ENCODE measurements around the gene PRR14L. TPM values are rescaled to one million over a fixed set of nuclear protein-coding genes. Genes with fewer than 3 reads are reported as not detected.
"Not testable (repeated sequence)": the region's sequence is repeated elsewhere in the genome, so short reads cannot be mapped to it uniquely, and the experiment has no call there.

Gene PRR14L
- 10 to 100 TPM in 11 of 12 donors, not detected in 1; 12.8 to 26.5 (median 17.9) TPM for polyA plus RNA-seq (ENCODE audit: insufficient read length in 12 of 12)
- long read RNA-seq, donor 1, partial matches to known transcripts = 16 of 17 reads
- long read RNA-seq, donor 1, other reads (novel, unspliced or antisense) = 0 of 17 reads
- long read RNA-seq, donor 2 = 0 reads
- long read RNA-seq, donor 3 = 0 reads
- long read RNA-seq, donor 4, partial matches to known transcripts = 5 of 5 reads
- long read RNA-seq, donor 4, other reads (novel, unspliced or antisense) = 0 of 5 reads
- long read RNA-seq, donor 5, partial matches to known transcripts = 0 of 2 reads
- long read RNA-seq, donor 5, other reads (novel, unspliced or antisense) = 0 of 2 reads
- long read RNA-seq, donor 6 = 0 reads
- long read RNA-seq, donor 7 = 0 reads
- long read RNA-seq, donor 8, partial matches to known transcripts = 7 of 7 reads
- long read RNA-seq, donor 8, other reads (novel, unspliced or antisense) = 0 of 7 reads
- long read RNA-seq, donor 9 = 0 reads
- long read RNA-seq, donor 10 = 0 reads
- long read RNA-seq, donor 11, partial matches to known transcripts = 7 of 7 reads
- long read RNA-seq, donor 11, other reads (novel, unspliced or antisense) = 0 of 7 reads

DNA sequence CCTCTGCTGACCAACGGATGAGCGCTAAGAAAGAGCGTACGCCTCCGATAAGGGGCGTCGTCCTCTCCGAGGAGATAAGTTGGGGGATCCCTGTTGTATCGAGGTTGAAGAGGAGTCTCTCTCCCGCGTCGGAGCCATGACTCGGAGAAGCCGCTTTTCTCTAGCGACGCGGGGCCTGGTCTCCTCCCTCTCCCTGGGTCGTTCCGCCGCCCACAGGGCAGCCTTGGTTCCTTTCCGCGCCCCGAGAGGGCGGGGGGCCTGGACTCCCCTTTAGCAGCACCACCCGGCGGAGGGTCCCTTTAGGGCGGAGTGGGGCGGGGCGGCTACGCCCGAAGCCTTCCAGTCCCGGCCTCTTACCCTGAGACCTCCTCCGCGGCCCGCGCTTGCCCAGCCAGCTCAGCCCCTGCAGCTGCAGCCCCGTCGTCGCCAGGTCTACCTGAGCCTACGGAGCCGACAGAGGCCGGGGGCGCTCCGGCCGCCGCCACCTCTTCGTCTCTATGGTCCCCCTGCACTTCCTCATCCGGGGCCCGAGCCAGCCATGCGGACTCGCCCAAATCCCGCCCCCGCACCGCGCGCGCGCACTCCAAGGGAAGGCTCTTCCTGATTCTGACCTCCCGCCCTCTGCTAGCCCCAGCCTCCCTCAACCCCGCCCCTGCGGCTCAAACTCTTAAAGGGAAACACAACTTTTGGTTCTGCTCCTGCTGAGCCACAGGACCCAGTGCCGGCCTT is at the start of gene PRR14L:
TSS of gene PRR14L (minus strand) at position 497 of the 729 bp plus-strand sequence. CDS start 11,272 bp downstream, outside the sequence.
- peak; percentile 97 for DNase-seq

DNA sequence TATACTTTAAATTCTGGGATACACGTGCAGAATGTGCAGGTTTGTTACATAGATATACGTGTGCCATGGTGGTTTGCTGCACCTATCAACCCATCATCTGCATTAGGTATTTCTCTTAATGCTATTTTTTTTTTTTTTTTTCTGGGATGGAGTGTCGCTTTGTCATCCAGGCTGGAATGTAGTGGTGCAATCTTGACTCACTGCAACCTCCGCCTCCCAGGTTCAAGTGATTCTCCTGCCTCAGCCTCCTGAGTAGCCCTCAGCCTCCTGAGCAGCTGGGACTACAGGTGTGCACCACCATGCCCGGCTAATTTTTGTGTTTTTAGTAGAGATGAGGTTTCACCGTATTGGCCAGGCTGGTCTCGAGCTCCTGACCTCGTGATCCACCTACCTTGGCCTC is 49.4 kb upstream of the PRR14L start:
- DNase-seq = not testable (repeated sequence)

DNA sequence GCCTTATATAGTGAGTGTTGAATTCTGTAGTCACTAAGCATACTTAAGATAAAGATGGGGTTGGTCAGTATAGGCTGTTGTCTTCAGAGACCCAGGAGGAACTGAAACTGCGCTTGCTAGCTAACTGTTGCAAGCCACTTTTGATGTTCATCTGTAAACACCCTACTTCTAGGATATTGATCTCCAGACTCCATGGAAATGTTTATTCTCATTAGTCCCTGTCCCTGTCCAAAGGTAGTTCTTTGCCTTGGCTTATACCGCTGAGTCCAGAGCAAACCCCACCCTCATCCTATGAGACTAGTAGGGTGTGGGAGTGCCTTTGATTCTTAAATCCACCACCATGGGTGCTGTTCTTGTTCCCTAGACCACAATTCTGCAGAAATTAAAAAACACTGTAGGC is 40.3 kb upstream of the PRR14L start:
- DNase-seq = peak; percentile 1

DNA sequence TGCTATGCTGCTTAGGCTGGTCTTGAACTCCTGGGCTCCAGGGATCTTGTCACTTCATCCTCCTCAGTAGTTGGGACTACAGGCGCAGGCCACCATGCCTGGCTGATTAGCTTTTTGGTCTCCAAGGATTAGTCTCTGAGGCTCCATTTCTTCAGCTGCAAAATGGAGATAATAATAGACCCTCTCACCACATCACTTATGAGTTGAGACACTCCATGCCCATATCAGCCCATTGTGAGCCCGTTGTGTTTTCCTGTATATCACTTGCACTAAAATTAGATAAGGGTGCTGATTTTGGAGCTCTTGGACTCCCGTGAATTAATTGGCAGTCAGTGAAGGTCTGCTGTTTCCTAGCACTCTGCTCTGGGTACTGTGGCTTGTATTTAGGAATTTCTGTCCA is 39.9 kb upstream of the PRR14L start:
- no peak for DNase-seq

DNA sequence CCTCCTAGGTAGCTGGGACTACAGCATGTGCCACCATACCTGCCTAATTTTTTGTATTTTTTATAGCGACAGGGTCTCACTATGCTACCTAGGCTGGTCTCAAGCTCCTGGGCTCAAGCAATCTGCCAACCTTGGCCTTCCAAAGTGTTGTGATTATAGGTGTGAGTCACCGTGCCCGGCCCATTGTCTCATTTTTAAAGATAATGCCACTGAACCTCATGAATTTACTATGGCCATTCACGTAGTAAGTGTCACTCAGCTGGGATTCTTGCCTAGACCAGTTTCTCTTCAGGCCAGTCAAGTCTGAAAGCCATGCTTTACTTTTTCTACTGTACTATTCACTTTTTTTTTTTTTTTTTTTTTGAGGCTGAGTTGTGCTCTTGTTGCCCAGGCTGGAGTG is 26.3 kb upstream of the PRR14L start:
- no peak for DNase-seq

DNA sequence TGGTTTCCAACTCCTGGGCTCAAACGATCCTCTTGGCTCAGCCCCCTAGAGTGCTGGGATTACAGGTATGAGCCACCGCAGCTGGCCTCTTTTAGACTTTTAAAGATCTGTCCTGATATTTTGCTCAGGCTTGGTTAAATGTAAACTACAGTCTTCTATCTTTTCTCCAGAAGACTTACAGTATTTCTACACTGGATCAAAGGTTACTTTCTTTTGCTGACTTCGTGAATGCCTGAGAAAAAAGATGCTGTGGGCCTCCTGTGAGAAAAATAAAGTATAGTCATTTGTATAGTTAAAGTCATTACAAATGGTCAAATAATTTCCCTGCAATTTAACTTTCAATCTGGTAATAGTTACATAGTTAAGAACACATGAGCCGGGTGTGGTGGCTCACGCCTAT is 23.5 kb upstream of the PRR14L start:
- DNase-seq = no peak

DNA sequence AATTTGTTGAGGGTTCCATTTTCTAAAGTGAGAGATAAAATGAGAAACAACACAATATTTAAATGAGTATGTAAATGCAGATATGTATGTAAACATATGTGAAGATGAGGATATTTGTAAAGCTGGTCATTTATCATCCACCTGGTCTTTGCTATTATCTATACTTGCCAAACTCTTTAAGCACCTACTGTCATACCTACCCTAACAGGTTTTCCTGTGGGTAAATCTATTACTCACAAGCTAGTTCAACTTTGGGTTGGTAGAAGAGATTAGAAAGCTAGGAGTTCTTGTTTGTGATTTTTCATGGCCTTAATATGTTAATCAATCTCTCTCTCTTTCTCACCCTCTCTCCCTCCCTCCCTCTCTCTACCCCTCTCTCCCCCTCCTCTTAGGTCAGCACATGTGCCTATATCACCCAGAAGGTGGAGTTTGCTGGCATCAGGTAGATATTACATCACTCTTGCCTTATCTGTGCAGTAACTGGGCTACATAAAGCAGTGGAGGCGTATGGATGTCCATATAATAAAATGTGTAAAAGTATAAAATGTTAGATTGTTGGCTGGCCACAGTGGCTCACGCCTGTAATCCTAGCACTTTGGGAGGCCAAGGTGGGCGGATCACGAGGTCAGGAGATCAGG is 18.6 kb upstream of the PRR14L start:
- DNase-seq = no peak

DNA sequence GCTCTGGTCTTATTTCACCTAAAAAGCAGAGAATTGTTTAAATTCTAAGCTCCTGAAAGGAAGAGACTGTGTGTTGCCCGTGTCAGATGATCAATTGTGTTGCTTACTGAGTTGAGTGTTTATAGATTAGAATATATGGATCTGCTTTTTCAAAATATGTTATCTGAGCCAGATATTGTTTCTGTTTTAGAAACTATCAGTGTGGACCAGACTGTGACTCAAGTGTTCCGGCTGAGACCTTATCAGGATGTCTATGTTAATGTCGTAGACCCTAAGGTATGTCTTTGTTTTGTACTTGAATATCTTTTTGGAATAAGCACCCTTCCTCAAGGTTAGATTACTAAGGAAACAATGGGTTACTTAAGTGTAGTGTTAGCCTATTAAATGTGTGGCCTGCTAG is 14.9 kb upstream of the PRR14L start:
- no peak for DNase-seq

DNA sequence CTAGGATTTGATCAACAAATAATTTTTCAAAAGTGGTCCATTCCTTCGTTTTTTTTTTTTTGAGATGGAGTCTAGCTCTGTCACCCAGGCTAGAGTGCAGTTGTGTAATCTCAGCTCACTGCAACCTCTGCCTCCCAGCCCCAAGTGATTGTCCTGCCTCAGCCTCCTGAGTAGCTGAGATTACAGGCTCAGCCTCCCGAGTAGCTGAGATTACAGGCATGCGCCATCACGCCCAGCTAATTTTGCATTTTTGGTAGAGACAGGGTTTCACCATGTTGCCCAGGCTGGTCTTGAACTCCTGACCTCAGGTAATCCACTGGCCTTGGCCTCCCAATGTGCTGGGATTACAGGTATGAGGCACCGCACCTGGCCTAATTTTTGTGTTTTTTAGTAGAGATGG is 8.9 kb upstream of the PRR14L start:
- DNase-seq = not testable (repeated sequence)

DNA sequence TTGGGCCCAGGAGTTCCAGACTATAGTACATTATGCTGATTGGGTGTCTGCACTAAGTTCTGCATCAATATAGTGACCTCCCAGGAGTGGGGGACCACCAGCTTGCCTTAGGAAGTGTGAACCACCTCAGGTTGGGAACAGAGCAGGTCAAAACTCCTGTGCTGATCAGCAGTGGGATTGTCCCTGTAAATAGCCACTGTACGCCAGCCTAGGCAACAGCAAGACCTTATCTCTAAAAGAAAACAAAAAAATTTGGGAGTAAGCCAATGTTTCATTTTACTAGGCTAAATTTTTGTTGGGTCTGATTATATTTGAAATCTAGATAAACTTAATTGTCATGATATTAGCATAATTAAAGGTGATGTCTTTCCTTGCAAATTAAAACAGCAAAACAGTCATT is 7.3 kb upstream of the PRR14L start:
- no peak for DNase-seq

DNA sequence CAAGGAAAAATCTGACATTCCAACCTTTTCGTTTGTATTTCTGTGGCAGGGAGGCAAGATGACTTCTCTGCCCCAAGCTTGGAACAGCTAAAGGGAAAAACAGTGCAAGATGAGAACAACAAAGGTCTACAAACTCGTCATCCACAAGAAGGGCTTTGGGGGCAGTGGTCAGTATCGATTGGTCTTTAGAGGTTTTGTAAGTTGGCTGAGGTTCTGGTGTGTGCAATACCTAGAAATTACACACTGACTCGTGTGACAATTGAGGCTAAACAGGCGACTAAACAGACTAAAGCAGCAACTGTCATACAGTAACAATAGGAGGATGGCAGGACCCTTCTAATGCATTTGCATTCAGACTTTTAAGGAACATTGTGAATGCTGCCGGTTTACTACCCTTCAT is 4.9 kb upstream of the PRR14L start:
- DNase-seq = no peak

DNA sequence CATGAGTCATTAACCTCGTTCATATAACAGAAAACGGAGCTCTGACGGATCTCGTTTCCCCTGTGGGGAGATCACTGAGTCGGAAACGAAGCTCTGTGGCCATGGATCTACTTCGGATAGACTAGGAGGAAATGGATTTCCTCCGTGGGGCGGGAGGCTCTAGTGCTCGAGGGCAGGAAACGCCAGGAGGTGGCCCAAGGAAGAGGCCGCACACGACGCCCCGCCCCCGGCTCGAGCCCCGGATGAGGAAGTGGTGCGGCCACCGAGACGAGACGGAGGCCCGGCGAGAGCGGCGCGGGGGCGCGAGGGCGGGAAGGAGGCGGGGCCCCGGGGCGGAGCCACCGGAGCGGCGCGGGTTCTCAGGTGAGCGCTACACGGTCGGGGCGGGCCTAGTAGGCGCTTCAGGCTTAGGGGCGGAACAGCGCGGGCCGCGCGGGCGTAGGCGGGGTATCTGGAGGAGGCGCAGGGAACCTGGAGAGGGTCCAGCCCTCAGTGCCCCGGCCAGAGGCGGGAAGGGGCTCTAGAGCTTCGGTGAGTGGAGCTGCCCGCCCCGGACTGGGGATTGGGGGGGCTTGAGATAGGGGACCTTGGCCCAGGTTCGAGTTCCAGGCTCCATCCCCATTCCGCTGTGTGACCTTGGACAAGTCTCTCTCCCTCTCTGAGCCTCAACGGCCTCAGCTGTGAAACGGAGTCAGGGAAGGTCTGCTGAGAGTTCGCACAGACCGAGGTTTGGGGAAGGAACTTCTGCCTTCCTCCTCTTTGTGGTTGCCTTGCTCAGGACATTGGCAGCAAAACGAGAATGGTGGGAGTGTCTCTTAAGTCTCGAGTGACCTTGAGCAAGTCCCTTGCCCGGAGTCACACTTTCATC is 3.9 kb upstream of the PRR14L start, which contains the start of gene DEPDC5:
TSS of gene DEPDC5 (plus strand) at position 386 of the 868 bp plus-strand sequence. CDS start 903 bp downstream, outside the sequence.
- peak; percentile 96 for DNase-seq

DNA sequence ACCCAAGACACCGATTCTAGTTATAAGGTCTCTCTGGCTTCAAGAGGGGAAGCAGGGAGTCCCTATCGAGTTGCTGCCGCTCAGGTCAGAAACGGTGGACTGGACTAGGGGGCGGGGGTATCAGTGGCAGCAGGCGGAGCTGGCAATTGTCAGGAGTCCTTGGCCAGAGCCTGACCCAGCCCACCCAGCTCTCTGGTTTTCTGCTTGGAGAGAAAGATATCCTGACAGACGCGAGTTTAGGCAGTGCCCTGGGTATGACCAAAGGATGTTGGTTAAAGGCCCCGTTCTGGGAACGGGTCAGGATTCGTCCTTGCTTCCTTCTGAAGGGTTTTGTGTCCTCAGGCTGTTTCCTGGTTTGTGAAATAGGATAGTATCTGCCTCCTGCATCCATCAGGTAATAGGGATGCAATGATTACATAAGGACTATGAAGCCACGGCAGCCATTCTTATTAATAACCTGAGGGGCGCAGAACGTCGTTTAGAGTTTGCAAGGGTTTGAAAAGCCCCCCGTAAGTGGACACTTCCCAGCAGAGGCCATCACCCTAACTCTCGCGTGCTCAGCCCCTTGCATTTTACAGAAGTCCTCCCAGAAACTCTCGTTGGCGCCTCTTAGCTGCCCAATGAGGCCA is 3.2 kb upstream of the PRR14L start:
- DNase-seq = peak; percentile 57

DNA sequence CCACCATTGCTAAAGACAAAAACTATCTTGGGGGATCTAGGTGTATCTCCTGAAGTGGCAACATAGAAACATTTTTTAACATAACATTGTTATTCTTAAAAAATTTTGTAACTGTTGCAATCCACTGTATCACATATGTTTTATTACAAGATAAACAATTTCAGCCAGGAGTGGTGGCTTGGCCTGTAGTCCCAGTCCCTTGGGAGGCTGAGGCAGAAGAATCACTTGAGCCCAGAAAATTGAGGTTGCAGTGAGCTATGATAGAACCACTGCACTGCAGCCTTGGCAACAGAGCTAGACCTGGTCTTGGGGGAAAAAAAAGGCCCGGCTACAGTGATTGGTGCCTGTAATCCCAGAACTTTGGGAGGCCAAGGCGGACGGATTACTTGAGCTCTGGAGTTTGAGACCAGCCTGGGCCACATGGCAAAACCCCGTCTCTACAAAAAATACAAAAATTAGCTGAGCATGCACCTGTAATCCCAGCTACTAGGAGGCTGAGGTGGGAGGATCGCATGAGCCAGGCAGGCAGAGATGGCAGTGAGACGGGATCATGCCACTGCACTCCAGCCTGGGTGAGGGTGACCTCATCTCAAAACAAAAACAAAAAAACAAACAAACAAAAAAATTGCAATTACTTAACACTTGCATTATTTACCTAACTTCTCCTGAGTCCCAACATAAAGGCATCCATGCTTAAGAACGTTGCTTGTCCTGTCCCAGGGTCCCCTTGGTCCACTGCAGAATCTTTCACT is 2.3 kb upstream of the PRR14L start:
- DNase-seq = no peak

DNA sequence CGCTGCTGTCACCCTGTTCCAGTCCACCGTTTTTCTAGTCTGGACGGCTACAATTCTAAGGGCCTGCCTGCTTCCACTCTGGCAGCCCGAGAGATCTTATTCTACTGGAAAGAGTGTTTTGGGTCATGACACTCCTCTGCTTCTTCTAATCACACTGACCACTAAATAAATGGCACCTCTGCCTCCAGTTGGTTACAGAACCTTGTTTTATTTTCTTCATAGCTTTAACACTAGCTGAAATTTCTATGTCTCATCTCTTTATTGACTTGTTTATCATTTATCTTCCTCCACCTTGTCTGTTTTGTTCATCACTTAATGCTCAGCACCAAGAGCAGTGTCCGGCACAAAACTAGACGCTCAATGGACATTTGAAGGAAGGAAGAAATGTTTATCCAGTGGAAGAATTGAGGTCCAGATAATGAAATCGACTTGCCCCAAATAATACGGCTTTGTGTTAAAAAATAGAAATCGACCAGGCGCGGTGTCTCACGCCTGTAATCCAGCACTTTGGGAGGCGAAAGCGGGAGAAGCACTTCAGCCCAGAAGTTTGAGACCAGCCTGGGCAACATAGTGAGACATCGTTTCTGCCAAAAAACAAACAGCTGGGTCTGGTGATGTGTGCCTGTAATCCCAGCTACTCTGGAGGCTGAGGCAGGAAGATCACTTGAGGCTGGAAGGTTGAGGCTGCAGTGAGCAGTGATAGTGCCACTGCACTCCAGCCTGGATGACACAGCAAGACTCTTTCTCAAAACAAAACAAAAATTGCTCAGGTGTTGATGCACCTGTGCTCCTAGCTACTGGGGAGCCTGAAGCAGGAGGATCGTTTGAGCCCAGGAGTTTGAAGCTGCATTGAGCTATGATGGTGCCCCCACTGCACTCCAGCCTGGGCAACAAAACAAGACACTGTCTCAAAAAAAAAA is 693 bp upstream of the PRR14L start:
- no peak for DNase-seq

DNA sequence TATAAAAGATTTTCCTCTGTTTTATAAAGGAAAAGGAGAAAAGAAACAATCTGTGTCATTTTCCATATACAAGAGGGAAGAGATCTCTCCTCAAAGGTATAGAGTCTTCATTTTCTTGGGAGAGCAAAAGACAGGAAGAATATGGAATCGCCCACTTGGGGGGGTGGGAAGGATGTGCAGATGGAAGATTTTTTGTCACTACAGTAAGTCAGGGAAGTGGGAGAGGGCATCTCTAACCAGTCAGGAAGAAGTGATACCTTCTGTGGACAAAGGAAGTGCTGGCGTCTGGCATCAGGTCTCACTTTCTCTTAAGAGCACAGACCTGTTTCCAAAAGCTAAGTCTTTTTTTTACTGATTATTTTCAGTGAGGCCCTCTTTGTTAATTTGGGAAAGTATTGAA is 1.4 kb downstream of the PRR14L start:
- no peak for DNase-seq

DNA sequence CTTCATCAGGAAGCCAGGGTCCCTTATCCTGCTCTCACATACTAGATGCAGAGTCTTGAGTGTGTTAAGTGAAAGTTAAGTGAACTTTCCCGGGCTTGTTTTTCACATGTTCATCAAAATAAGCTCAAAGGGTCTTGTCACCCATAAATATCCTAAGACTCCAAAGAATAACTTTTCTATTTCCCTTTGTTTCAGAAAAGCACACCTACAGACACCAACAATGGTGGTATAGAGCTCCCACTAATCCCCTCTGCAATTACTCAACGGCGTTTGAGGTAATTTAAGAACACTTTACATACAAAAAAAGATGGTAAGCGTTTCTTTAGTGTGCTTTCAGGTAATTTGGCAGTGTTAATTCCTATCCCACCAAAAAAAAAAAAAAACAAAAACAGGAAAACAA is 2.5 kb downstream of the PRR14L start:
- no peak for DNase-seq

DNA sequence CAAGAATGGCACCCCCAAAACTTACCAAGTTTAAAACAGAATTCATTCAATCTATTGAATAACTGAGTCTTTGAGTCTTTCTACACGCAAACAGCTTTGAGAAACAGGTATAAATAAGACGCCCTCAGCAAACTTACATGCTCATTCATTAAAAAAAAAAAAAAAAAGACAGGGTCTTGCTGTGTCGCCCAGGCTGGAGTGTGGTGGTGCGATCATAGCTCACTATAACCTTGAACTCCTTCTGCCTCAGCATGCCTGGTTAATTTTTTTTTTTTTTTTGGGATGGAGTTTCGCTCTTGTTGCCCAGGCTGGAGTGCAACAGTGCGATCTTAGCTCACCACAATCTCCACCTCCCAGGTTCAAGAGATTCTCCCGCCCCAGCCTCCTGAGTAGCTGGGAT is 6.1 kb downstream of the PRR14L start:
- no peak for DNase-seq

DNA sequence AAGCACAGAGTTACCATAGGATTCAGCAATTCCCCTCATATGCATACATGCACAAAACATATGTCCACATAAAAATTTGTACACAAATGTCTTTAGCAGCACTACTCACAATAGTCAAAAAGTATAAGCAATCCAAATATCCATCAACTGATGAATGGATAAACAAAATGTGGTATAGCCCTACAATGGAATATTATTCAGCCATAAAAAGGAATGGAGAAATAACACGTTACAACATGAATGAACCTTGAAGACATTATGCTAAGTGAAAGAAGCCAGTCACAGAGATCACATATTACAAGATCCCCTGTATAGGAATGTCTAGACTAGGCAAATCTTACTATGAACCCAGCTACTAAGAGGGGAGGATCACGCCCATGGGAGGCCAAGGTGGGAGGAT is 7.2 kb downstream of the PRR14L start:
- no peak for DNase-seq

Measured in muscle of arm (tissue), 14 donors.